IMR-90 (cell line): ENCODE measurements around the gene BUB1B. TPM values are rescaled to one million over a fixed set of nuclear protein-coding genes. Genes with fewer than 3 reads are reported as not detected.

ENCODE experiments used
- ATAC-seq: fragments of 200-7000 bp; cut with Tn5 transposase; 2 replicates; pipeline ENCODE4 v1.9.1; 2020; ENCODE audit warnings: low read depth, mild to moderate bottlenecking, moderate library complexity
- BruUV-seq: library from RNA; stranded (reverse); fragments of 400-500 nt; replicated peaks from 2 replicates; lab custom pipeline; 2021; lab: Mats Ljungman, UMichigan
- CTCF ChIA-PET: fragments of 300-600 bp; formaldehyde crosslinking; extraction: SDS; loops from one replicate; lab custom pipeline; 2021; ENCODE audit warnings: antibody characterized with exemption; lab: Yijun Ruan, JAX
- POLR2A ChIA-PET: fragments of 300-600 bp; sonication (Branson Sonifier 250); formaldehyde crosslinking; loops from one replicate; lab custom pipeline; 2022; ENCODE audit warnings: antibody characterized with exemption; ENCODE audit not compliant: unreplicated experiment; lab: Charles Lee
- DNase-seq: peaks from one replicate; pipeline ENCODE4 v3.0.0; 2013
- H2AFZ ChIP-seq: replicated peaks from 2 replicates; pipeline ENCODE3; 2013; ENCODE audit warnings: low read length, mild to moderate bottlenecking; ENCODE audit not compliant: poor library complexity
- H2AK5ac ChIP-seq: 2 replicates; pipeline ENCODE4 v1.6.1; 2013; ENCODE audit warnings: low read depth, low read length, inconsistent platforms
- H2AK9ac ChIP-seq: replicated peaks from 2 replicates; pipeline ENCODE3; 2013; ENCODE audit warnings: mild to moderate bottlenecking, low read depth, low read length, moderate library complexity; ENCODE audit not compliant: poor library complexity
- H2BK120ac ChIP-seq: 2 replicates; pipeline ENCODE4 v1.6.1; 2013; ENCODE audit warnings: low read depth, low read length, inconsistent platforms
- H2BK15ac ChIP-seq: 3 replicates; pipeline ENCODE4 v1.6.1; 2013; ENCODE audit warnings: low read depth, low read length, inconsistent platforms
- H2BK20ac ChIP-seq: 2 replicates; pipeline ENCODE4 v1.6.1; 2013; ENCODE audit warnings: low read depth, mild to moderate bottlenecking, inconsistent platforms, low read length, moderate library complexity
- H2BK5ac ChIP-seq: 2 replicates; pipeline ENCODE4 v1.6.1; 2013; ENCODE audit warnings: mild to moderate bottlenecking, low read depth, low read length, inconsistent platforms; ENCODE audit not compliant: poor library complexity, severe bottlenecking
- H3K14ac ChIP-seq: replicated peaks from 2 replicates; pipeline ENCODE4 v1.6.1; 2013; ENCODE audit warnings: low read depth, low read length, inconsistent platforms
- H3K18ac ChIP-seq: 2 replicates; pipeline ENCODE4 v1.6.1; 2013; ENCODE audit warnings: low read depth, low read length, control low read depth
- H3K23ac ChIP-seq: 2 replicates; pipeline ENCODE4 v1.6.1; 2013; ENCODE audit warnings: low read depth, low read length, inconsistent platforms
- H3K27ac ChIP-seq: 2 replicates; pipeline ENCODE4 v1.5.1; 2013; ENCODE audit warnings: mild to moderate bottlenecking, control low read depth, low read length; ENCODE audit not compliant: insufficient read depth
- H3K27me3 ChIP-seq: 2 replicates; pipeline ENCODE4 v1.6.1; 2013; ENCODE audit warnings: low read length; ENCODE audit not compliant: control insufficient read depth, insufficient read depth
- H3K36me3 ChIP-seq: 2 replicates; pipeline ENCODE4 v1.6.1; 2013; ENCODE audit warnings: low read length, mixed read lengths; ENCODE audit not compliant: control insufficient read depth, insufficient read depth
- H3K4ac ChIP-seq: 2 replicates; pipeline ENCODE4 v1.6.1; 2013; ENCODE audit warnings: low read depth, low read length, inconsistent platforms
- H3K4me1 ChIP-seq: 2 replicates; pipeline ENCODE4 v1.6.1; 2013; ENCODE audit warnings: low read length, mixed read lengths; ENCODE audit not compliant: control insufficient read depth, insufficient read depth
- H3K4me2 ChIP-seq: 2 replicates; pipeline ENCODE4 v1.6.1; 2013; ENCODE audit warnings: low read depth, mild to moderate bottlenecking, control low read depth, low read length, moderate library complexity
- H3K4me3 ChIP-seq: 2 replicates; pipeline ENCODE4 v1.5.1; 2013; ENCODE audit warnings: low read depth, mild to moderate bottlenecking, control low read depth, low read length, moderate library complexity; ENCODE audit not compliant: insufficient read depth
- H3K56ac ChIP-seq: 2 replicates; pipeline ENCODE4 v1.6.1; 2013; ENCODE audit warnings: low read length, inconsistent platforms; ENCODE audit not compliant: insufficient read depth; ENCODE audit errors: extremely low read depth
- H3K79me1 ChIP-seq, 2 experiments: 2 replicates each; pipeline ENCODE4 v1.6.1; 2013; ENCODE audit warnings: low read length in 2 of 2, inconsistent platforms in 1 of 2, low read depth in 1 of 2
- H3K9ac ChIP-seq: 2 replicates; pipeline ENCODE4 v1.6.1; 2013; ENCODE audit warnings: low read depth, low read length, control low read depth
- H3K9me1 ChIP-seq: 2 replicates; pipeline ENCODE4 v1.6.1; 2013; ENCODE audit warnings: low read length, inconsistent platforms; ENCODE audit not compliant: insufficient read depth
- H3K9me3 ChIP-seq: 2 replicates; pipeline ENCODE4 v1.6.1; 2013; ENCODE audit warnings: low read length; ENCODE audit not compliant: control insufficient read depth, insufficient read depth
- H4K20me1 ChIP-seq: 2 replicates; pipeline ENCODE4 v1.6.1; 2013; ENCODE audit warnings: low read length, inconsistent platforms; ENCODE audit not compliant: insufficient read depth
- H4K5ac ChIP-seq: 2 replicates; pipeline ENCODE4 v1.6.1; 2013; ENCODE audit warnings: mild to moderate bottlenecking, low read depth, low read length, control low read depth
- H4K8ac ChIP-seq, 2 experiments: 2 replicates each; pipeline ENCODE4 v1.6.1; 2013; ENCODE audit warnings: low read depth in 2 of 2, low read length in 2 of 2, control low read depth in 1 of 2, inconsistent platforms in 1 of 2
- H4K91ac ChIP-seq: 2 replicates; pipeline ENCODE4 v1.6.1; 2013; ENCODE audit warnings: low read depth, low read length, inconsistent platforms; ENCODE audit not compliant: insufficient read depth
- BHLHE40 ChIP-seq: fragments of 150-350 bp; IDR thresholded peaks from 2 replicates; pipeline ENCODE4 v1.6.1; 2016; ENCODE audit warnings: mild to moderate bottlenecking, low read depth, low read length
- CEBPB ChIP-seq: IDR thresholded peaks from 2 replicates; pipeline ENCODE4 v1.6.1; 2012; ENCODE audit warnings: low read depth, low read length, improper control_type of control experiment
- CHD1 ChIP-seq: IDR thresholded peaks from 2 replicates; pipeline ENCODE4 v1.6.1; 2012; ENCODE audit warnings: low read depth, low read length, improper control_type of control experiment
- CTCF ChIP-seq: conservative IDR thresholded peaks from 2 replicates; pipeline ENCODE4 v1.5.1; 2012; ENCODE audit warnings: mild to moderate bottlenecking, low read depth, low read length, improper control_type of control experiment
- ELK1 ChIP-seq: fragments of 150-350 bp; IDR thresholded peaks from 2 replicates; pipeline ENCODE4 v1.6.1; 2016; ENCODE audit warnings: low read depth, mild to moderate bottlenecking, low read length, moderate library complexity, borderline replicate concordance
- FOS ChIP-seq: fragments of 150-350 bp; IDR thresholded peaks from 2 replicates; pipeline ENCODE4 v1.6.1; 2016; ENCODE audit warnings: low read depth, low read length
- MAFK ChIP-seq: IDR thresholded peaks from 2 replicates; pipeline ENCODE4 v1.6.1; 2012; ENCODE audit warnings: low read depth, low read length, improper control_type of control experiment
- MAZ ChIP-seq: IDR thresholded peaks from 2 replicates; pipeline ENCODE4 v1.6.1; 2012; ENCODE audit warnings: low read depth, mild to moderate bottlenecking, low read length, improper control_type of control experiment, moderate library complexity, borderline replicate concordance
- MXI1 ChIP-seq: IDR thresholded peaks from 2 replicates; pipeline ENCODE4 v1.6.1; 2012; ENCODE audit warnings: low read depth, mild to moderate bottlenecking, low read length, moderate library complexity, borderline replicate concordance
- NFE2L2 ChIP-seq: fragments of 150-350 bp; IDR thresholded peaks from 2 replicates; pipeline ENCODE4 v1.6.1; 2016; ENCODE audit warnings: low read depth, mild to moderate bottlenecking, low read length
- RAD21 ChIP-seq: IDR thresholded peaks from 2 replicates; pipeline ENCODE4 v1.6.1; 2012; ENCODE audit warnings: low read length, improper control_type of control experiment
- RCOR1 ChIP-seq: IDR thresholded peaks from 2 replicates; pipeline ENCODE4 v1.6.1; 2012; ENCODE audit warnings: mild to moderate bottlenecking, low read length, improper control_type of control experiment; ENCODE audit not compliant: insufficient replicate concordance
- SMC3 ChIP-seq: fragments of 150-350 bp; IDR thresholded peaks from 2 replicates; pipeline ENCODE4 v1.6.1; 2016; ENCODE audit warnings: low read depth, mild to moderate bottlenecking, antibody characterized with exemption, low read length, moderate library complexity
- USF2 ChIP-seq: fragments of 150-350 bp; IDR thresholded peaks from 2 replicates; pipeline ENCODE4 v1.6.1; 2017; ENCODE audit warnings: mild to moderate bottlenecking, antibody characterized with exemption, low read length, low read depth
- WGBS, 2 experiments: methylation state at CpG; one replicate each; pipeline versions ENCODE4 v1.1.5 to v1.1.7; 2013; ENCODE audit warnings: missing lambda C conversion rate in 2 of 2; ENCODE audit not compliant: insufficient read length in 1 of 2; ENCODE audit errors: extremely low coverage in 2 of 2; 5-methylcytosine and 5-hydroxymethylcytosine counted together
- dilution Hi-C: fragments of 300-500 bp; cut with HindIII; formaldehyde crosslinking; loops from one replicate; pipeline ENCODE4 v1.14.3; 2018; ENCODE audit warnings: low sequenced_read_pairs; ENCODE audit not compliant: unreplicated experiment
- in situ Hi-C: fragments of 300-500 bp; cut with MboI; formaldehyde crosslinking; loops from 3 replicates; pipeline ENCODE4 v1.14.3; 2019; ENCODE audit warnings: low sequenced_read_pairs, inconsistent platforms, mixed read lengths
- intact Hi-C: fragments of 100-400 bp; cut with micrococcal nuclease; formaldehyde crosslinking; loops from 2 replicates; pipeline ENCODE4 v1.10.0; 2022
- polyA plus RNA-seq, 3 experiments: library from polyadenylated mRNA; depleted of rRNA; stranded (reverse); fragments of >200 nt; gene quantifications; 2 replicates each; pipeline ENCODE4 v1.2.3, GENCODE V29; 2012; ENCODE audit warnings: low replicate concordance in 1 of 3
- total RNA-seq: library from RNA; depleted of rRNA; stranded (reverse); fragments of >200 nt; gene quantifications from 2 replicates; pipeline ENCODE4 v1.2.3, GENCODE V29; 2012

The BUB1B gene
- total and polyA plus RNA-seq, 2 of the 4 experiments (the other 2 are of a cell fraction), result 15.6 to 24.7 TPM

GRCh38 chr15:40229316-40229715, 68.4 kb downstream of the BUB1B start:
- H3K79me1 ChIP-seq, result no peaks in the 10 kb centered on the region; a peak in 1 of 4 replicates
- no peak overlapping the region for H3K56ac ChIP-seq
- no peak overlapping the region for H3K14ac ChIP-seq
- CTCF ChIA-PET, result interaction anchor here (1.8 kb wide), 1 partner anchor 45 kb away, joined by 9 read pairs; no protein-coding TSS in a partner anchor
- no peak for TF ChIP-seq MXI1
- no peak for TF ChIP-seq CTCF
- no peak for TF ChIP-seq NFE2L2
- TF ChIP-seq FOS, result no peak
- no peak for TF ChIP-seq MAZ
- TF ChIP-seq RAD21, result no peak
- TF ChIP-seq MAFK, result no peak
- no peak for TF ChIP-seq BHLHE40
- no peak for TF ChIP-seq USF2
- no peak for TF ChIP-seq CEBPB
- TF ChIP-seq SMC3, result no peak
- no peak for TF ChIP-seq RCOR1
- TF ChIP-seq CHD1, result no peak
- TF ChIP-seq ELK1, result no peak
- H3K4me3 ChIP-seq, result no peak overlapping the region
- no peak overlapping the region for H4K8ac ChIP-seq
- no peak overlapping the region for H3K4me2 ChIP-seq
- no peak overlapping the region for H4K91ac ChIP-seq
- intact Hi-C loops, result no loop called here
- no TSS peak for BruUV-seq
- no peaks in the 10 kb centered on the region for H3K27me3 ChIP-seq
- no peak overlapping the region for H3K4ac ChIP-seq
- WGBS, 2 experiments, result no CpG with 5 or more reads among the region's 5 CpGs
- H3K36me3 ChIP-seq, result no peaks in the 10 kb centered on the region
- no peak overlapping the region for H2AK9ac ChIP-seq
- no peak overlapping the region for H2BK20ac ChIP-seq
- H2AK5ac ChIP-seq, result no peak overlapping the region
- POLR2A ChIA-PET, result no interaction called here
- no peak overlapping the region for H3K23ac ChIP-seq
- H2BK15ac ChIP-seq, result no peak overlapping the region
- no peak overlapping the region for H3K27ac ChIP-seq
- in situ Hi-C loops, result no loop called here
- H4K20me1 ChIP-seq, result no peaks in the 10 kb centered on the region
- ATAC-seq (no peak), DNase-seq (no peak)
- no peak overlapping the region for H2BK120ac ChIP-seq
- H4K5ac ChIP-seq, result no peak overlapping the region
- H3K9me3 ChIP-seq, result no peaks in the 10 kb centered on the region
- no peak overlapping the region for H2AFZ ChIP-seq
- 0 out of 2 replicates have a peak, but pooled peaks cover 3% of the 10 kb centered on the region for H3K9me1 ChIP-seq
- no peak overlapping the region for H3K18ac ChIP-seq
- 0 out of 2 replicates have a peak, but pooled peaks cover 2% of the 10 kb centered on the region for H3K4me1 ChIP-seq
- dilution Hi-C loops, result no loop called here
- no peak overlapping the region for H2BK5ac ChIP-seq
- H3K9ac ChIP-seq, result no peak overlapping the region
